AG09319 (cell line): Measurements from ENCODE around the gene SLC25A51.

Source experiments
- DNase-seq: peaks from one replicate; pipeline ENCODE4 v3.0.0-alpha.2; 2010; ENCODE audit warnings: low read depth; ENCODE audit errors: extremely low read depth
- CTCF ChIP-seq: IDR thresholded peaks from 2 replicates; pipeline ENCODE4 v1.5.1; 2011; ENCODE audit warnings: low read depth, mild to moderate bottlenecking, inconsistent platforms, low read length, moderate library complexity

Gene SLC25A51

DNA sequence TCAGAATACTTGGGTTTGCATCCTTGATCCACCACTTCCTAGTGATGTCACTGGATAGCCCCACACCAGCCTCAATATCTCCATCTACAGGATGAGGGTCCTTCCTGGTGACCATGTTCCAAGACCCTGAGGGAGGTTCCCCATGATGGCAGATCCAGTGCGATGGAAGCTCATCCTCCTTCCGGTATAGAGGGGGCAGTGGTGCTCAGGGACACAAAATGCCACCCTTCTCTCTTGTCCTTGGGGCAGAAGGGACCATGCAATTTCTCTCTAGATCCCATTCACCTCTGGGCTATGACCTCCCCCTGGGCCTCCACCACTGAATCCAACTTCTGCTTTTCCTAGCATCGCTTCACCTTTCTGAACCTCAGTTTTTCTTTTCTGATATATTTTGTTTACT lies 5.4 kb upstream of the SLC25A51 start:
- no peak for TF ChIP-seq CTCF
- DNase-seq: no peak

DNA sequence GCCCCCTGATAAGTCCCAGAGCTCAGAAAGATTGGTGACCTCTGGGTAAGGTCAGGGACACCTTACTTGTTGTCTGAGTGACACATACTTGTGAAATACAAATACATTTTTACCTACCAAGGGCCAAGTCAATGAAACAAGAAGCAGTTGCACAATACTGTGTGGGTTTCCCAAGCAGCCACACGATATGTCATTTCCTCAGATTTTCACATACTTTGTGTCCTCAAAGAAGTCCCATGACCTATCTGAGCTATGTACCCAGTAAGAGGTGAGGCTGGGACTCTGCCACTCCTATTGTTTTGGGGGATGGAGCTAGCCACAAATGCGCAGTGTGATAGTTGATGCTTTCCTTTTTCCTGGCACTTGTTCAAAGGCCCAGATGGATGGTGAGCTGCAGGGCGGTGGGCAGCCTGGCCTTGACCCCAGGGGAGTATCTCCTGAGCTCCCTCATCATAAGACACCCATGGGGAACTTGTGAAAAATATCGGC lies 4.8 kb upstream of the SLC25A51 start:
- no peak for TF ChIP-seq CTCF
- DNase-seq: no peak

DNA sequence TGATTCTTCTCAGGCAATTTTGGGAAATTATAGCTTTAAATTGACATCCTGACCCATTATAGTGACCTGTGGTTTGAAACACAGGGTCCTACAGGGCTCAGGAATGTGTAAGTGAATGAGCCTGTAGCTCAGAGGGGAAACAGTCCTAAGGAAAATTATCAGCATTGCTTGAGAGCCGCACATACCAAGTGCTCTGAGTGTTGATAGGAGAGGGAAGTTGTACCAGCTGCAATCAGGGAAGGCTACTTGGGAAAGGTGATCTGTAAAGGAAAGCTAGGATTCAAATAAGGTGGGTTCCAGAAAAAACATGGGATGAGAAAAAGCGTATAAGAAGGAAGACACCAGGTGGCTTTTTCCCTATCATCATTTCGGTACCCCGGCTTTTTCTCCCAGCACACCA lies 4.4 kb upstream of the SLC25A51 start:
- no peak for TF ChIP-seq CTCF
- DNase-seq: no peak

- TF ChIP-seq CTCF: no peak
- no peak for DNase-seq
Observed at GRCh38 chr9:37906312-37907239, 2.6 kb upstream of the SLC25A51 start.

DNA sequence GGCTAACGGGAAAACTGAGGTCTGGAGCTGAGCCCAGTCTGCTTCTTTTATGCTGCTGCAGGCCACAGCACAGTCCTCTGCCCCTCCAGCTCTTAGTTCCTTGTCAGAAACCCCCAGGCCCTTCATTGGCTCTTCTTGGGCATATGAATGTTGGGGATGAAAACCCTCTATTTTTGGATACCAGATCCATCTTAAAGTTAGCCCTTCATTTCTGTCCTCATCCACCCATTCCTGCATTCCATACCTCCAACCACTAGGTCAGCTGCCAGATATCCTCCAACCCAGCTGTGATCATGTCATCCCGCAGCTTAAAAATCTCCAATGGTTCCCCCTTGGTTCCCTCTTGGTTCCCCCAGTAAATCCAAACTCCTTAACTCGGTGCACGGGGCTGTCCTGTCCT lies 1.8 kb upstream of the SLC25A51 start:
- no peak for DNase-seq
- TF ChIP-seq CTCF: no peak

GRCh38 chr9:37905131-37905505 lies 1.2 kb upstream of the SLC25A51 start:
- TF ChIP-seq CTCF: no peak
- DNase-seq: no peak

DNA sequence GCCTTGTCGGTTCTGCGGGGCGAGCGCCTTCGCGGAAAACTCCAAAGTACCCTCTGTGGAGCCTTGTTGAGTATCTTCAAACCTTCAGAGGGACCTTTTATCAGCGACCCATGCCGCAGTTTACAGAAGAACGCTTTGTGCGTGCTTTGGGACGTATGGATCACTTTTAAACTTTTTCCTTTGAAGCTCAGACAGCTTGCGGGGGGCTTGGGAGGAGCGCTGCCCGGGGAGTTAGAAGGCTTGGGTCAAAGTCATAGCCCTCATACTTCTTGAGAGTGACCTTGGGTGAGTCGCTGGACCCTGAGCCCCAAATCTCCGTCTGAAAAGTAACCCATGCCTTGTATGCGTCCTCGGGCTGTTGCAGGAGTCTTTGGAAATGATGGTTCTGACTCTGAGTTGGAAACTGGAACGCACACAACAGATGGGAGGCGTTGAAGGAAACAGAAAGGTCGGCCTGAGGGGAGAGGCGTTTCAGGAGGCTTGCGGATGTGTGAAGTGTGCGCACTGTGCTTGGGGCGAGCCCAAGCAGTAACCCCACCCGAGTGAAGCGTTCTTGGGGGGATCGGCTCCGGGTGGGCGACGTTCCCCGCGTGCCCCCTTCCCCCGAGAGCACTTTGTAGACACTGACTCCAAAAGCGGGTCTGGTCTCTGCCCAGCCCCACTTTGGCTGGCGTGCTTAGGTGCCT lies 661 bp upstream of the SLC25A51 start:
- DNase-seq: no peak
- no peak for TF ChIP-seq CTCF
